Osteoblast (primary cell): Measurements from ENCODE around the gene ZIC5. TPM values are rescaled to one million over a fixed set of nuclear protein-coding genes. Genes with fewer than 3 reads are reported as not detected.
A peak's percentile ranks its signal among the peaks of the same experiment; 100 is the strongest.

Experiments used
- DNase-seq: peaks from one replicate; pipeline ENCODE4 v3.0.0; 2011; ENCODE audit warnings: low spot score, mixed read lengths; ENCODE audit not compliant: insufficient read length; ENCODE audit errors: missing footprints
- H2AFZ ChIP-seq: 2 replicates; pipeline ENCODE4 v1.6.0; 2011; ENCODE audit warnings: mild to moderate bottlenecking, low read length
- H3K27ac ChIP-seq: 2 replicates; pipeline ENCODE4 v1.5.1; 2011; ENCODE audit warnings: mild to moderate bottlenecking, low read depth, low read length, moderate library complexity
- H3K27me3 ChIP-seq: 2 replicates; pipeline ENCODE4 v1.6.0; 2012; ENCODE audit warnings: mild to moderate bottlenecking, control low read depth, inconsistent platforms, low read length, moderate library complexity; ENCODE audit not compliant: insufficient read depth
- H3K36me3 ChIP-seq: 2 replicates; pipeline ENCODE4 v1.5.1; 2011; ENCODE audit warnings: mild to moderate bottlenecking, low read length, control low read depth, moderate library complexity; ENCODE audit not compliant: insufficient read depth
- H3K4me1 ChIP-seq: 2 replicates; pipeline ENCODE4 v1.5.1; 2011; ENCODE audit warnings: mild to moderate bottlenecking, low read length, control low read depth, moderate library complexity; ENCODE audit not compliant: insufficient read depth
- H3K4me2 ChIP-seq: 2 replicates; pipeline ENCODE4 v1.6.0; 2011; ENCODE audit warnings: mild to moderate bottlenecking, low read length; ENCODE audit not compliant: insufficient read depth
- H3K4me3 ChIP-seq: fragments of 200-600 bp; sonication (generic); 3 replicates; pipeline ENCODE4 v1.5.1; 2012; ENCODE audit warnings: mild to moderate bottlenecking, low read length, inconsistent platforms; ENCODE audit not compliant: insufficient read depth
- H3K79me2 ChIP-seq: 2 replicates; pipeline ENCODE4 v1.6.0; 2012; ENCODE audit warnings: mild to moderate bottlenecking, low read length, control low read depth, inconsistent platforms; ENCODE audit not compliant: insufficient read depth
- H3K9me3 ChIP-seq: 2 replicates; pipeline ENCODE4 v1.5.1; 2011; ENCODE audit warnings: low read depth, low read length, control low read depth
- H4K20me1 ChIP-seq: 2 replicates; pipeline ENCODE4 v1.6.0; 2012; ENCODE audit warnings: mild to moderate bottlenecking, low read length, control low read depth; ENCODE audit not compliant: insufficient read depth
- CTCF ChIP-seq: IDR thresholded peaks from 2 replicates; pipeline ENCODE4 v1.5.1; 2011; ENCODE audit warnings: mild to moderate bottlenecking, low read depth, low read length, moderate library complexity; ENCODE audit errors: extremely low read depth
- total RNA-seq: library from RNA; depleted of rRNA; stranded (reverse); fragments of >200 nt; gene quantifications from 2 replicates; pipeline ENCODE4 v1.2.3, GENCODE V29; 2012

ZIC5 gene
- total RNA-seq, 1 donor, result not detected

- no peak overlapping the region for H3K4me3 ChIP-seq
These were observed 7.4 kb upstream of the ZIC5 start for GRCh38 chr13:99978799-99979452.

GRCh38 chr13:99977912-99978798 is 6.6 kb upstream of the ZIC5 start:
- Histone ChIP-seq H3K36me3 (no peaks in the 10 kb centered on the region), H3K27me3 (peaks cover 89% of the 10 kb centered on the region), H3K4me3 (no peak overlapping the region), H3K9me3 (no peaks in the 10 kb centered on the region), H3K4me1 (no peaks in the 10 kb centered on the region), H4K20me1 (peaks cover 2% of the 10 kb centered on the region), H3K27ac (no peak overlapping the region), H3K4me2 (no peak overlapping the region), H2AFZ (no peak overlapping the region), H3K79me2 (no peaks in the 10 kb centered on the region)
- peak; percentile 61 for DNase-seq
- no peak for TF ChIP-seq CTCF

More at GRCh38 chr13:99978799-99979452, 7.4 kb upstream of the ZIC5 start:
- Histone ChIP-seq H2AFZ (no peak overlapping the region), H3K27ac (no peak overlapping the region), H4K20me1 (peaks cover 3% of the 10 kb centered on the region), H3K4me2 (no peak overlapping the region), H3K4me1 (no peaks in the 10 kb centered on the region), H3K36me3 (no peaks in the 10 kb centered on the region), H3K9me3 (no peaks in the 10 kb centered on the region), H3K27me3 (peaks cover 89% of the 10 kb centered on the region), H3K79me2 (no peaks in the 10 kb centered on the region)
- no peak for TF ChIP-seq CTCF
- DNase-seq, result peak; percentile 87

- no peak overlapping the region for H3K4me3 ChIP-seq
These were observed 5.9 kb upstream of the ZIC5 start for GRCh38 chr13:99977334-99977911.

More at GRCh38 chr13:99977334-99977911, 5.9 kb upstream of the ZIC5 start:
- DNase-seq, result peak; percentile 54
- no peaks in the 10 kb centered on the region for H3K79me2 ChIP-seq
- H2AFZ ChIP-seq, result no peak overlapping the region
- H3K27me3 ChIP-seq, result peaks cover 89% of the 10 kb centered on the region
- H3K4me1 ChIP-seq, result no peaks in the 10 kb centered on the region
- H3K9me3 ChIP-seq, result no peaks in the 10 kb centered on the region
- no peak for TF ChIP-seq CTCF
- no peaks in the 10 kb centered on the region for H3K36me3 ChIP-seq
- no peaks in the 10 kb centered on the region for H4K20me1 ChIP-seq
- H3K27ac ChIP-seq, result no peak overlapping the region
- no peak overlapping the region for H3K4me2 ChIP-seq
